ENCODE results near the gene EFCAB11.

- no peak for TF ChIP-seq CTCF (IDR thresholded peaks at IDR 0.05)
- TF ChIP-seq POLR2A (IDR thresholded peaks at IDR 0.05): no peak
These were observed 46.9 kb downstream of the EFCAB11 start for GRCh38 chr14:89907655-89908054.

Data from esophagus squamous epithelium (tissue), 4 donors.